ENCODE data around the gene PNP.
A peak's percentile ranks its signal among the peaks of the same experiment; 100 is the strongest.
"Not testable (repeated sequence)": the region's sequence is repeated elsewhere in the genome, so short reads cannot be mapped to it uniquely, and the experiment has no call there.

Gene PNP

DNA sequence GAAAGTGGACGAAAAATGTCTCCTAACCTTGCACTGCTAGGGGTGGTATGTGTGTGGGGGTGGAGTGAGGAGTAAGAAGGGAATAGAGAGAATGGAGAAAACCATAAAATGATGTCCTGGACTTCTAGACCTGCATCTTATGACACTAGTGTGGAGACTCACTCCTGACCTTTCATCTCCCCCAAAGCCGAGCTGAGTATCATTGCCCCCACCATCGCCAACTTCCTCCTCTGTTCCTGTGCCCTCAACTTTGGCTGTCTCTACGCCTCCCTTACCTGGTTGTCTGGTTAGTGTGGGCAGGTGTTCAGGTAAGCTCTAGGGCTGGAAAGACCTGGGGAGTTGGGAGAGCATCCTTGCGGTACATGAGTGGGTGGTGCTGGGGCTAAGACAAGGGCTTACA is 28.7 kb upstream of the PNP start:
- DNase-seq (ENCODE audit: low read depth): no peak

DNA sequence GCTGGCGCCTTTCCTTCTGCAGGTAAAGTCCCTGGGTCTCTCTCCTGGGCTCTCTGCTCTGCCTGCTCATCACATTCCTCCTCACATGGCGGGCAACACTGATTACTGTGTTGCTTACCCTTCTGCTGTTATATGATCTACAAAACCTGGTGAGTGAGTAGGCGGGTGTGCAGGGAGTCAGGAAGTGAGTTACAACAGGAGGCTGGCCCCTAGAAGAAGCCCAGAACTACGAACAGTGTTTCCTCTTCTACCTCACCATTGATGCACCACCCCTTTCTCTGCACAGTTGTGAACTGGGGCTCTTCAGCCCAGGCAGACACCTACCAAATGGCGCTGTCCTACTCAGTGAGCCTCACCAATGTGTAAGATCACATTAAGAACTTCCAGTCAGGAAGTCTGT is 28.3 kb upstream of the PNP start:
- peak; percentile 48 for DNase-seq (ENCODE audit: low read depth)
- no peak overlapping the region for H3K4me3 ChIP-seq (ENCODE audit: low read depth, low read length)
- TF ChIP-seq, protein P1, sequence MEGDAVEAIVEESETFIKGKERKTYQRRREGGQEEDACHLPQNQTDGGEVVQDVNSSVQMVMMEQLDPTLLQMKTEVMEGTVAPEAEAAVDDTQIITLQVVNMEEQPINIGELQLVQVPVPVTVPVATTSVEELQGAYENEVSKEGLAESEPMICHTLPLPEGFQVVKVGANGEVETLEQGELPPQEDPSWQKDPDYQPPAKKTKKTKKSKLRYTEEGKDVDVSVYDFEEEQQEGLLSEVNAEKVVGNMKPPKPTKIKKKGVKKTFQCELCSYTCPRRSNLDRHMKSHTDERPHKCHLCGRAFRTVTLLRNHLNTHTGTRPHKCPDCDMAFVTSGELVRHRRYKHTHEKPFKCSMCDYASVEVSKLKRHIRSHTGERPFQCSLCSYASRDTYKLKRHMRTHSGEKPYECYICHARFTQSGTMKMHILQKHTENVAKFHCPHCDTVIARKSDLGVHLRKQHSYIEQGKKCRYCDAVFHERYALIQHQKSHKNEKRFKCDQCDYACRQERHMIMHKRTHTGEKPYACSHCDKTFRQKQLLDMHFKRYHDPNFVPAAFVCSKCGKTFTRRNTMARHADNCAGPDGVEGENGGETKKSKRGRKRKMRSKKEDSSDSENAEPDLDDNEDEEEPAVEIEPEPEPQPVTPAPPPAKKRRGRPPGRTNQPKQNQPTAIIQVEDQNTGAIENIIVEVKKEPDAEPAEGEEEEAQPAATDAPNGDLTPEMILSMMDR (conservative IDR thresholded peaks at IDR 0.05; ENCODE audit: low read depth, low read length): no peak

More for the DNA sequence above, 28.7 kb upstream of the PNP start:
- TF ChIP-seq, protein P1 (conservative IDR thresholded peaks at IDR 0.05; ENCODE audit: low read depth, low read length): no peak
- no peak overlapping the region for H3K4me3 ChIP-seq (ENCODE audit: low read depth, low read length)

DNA sequence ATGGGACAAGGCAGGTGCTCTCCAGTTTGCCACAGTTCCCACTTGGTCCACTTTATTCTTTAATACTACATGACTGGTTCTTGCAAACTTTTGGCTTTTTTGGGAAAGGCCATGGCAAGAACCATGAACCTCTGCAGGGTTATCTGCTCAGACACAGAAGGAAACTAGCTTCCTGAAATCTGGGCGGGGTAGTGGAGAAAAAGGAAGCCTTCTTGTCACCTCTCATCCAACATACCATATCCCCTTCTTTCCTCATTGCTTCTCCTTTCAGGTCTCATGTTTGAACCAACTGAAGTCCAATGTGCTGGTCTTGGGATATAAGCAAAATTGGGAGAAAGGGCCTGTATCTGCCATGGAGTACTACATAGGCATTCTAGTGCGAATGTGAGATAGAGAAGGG is 27.7 kb upstream of the PNP start:
- no peak for DNase-seq (ENCODE audit: low read depth)
- TF ChIP-seq, protein P1 (conservative IDR thresholded peaks at IDR 0.05; ENCODE audit: low read depth, low read length): no peak
- no peak overlapping the region for H3K4me3 ChIP-seq (ENCODE audit: low read depth, low read length)

GRCh38 chr14:20443650-20444049 is 25.6 kb upstream of the PNP start:
- not testable (repeated sequence) for H3K4me3 ChIP-seq (ENCODE audit: low read depth, low read length); DNase-seq (ENCODE audit: low read depth)

GRCh38 chr14:20446889-20447288 is 22.3 kb upstream of the PNP start:
- no peak for DNase-seq (ENCODE audit: low read depth)
- TF ChIP-seq, protein P1 (conservative IDR thresholded peaks at IDR 0.05; ENCODE audit: low read depth, low read length): no peak
- H3K4me3 ChIP-seq (ENCODE audit: low read depth, low read length): no peak overlapping the region

DNA sequence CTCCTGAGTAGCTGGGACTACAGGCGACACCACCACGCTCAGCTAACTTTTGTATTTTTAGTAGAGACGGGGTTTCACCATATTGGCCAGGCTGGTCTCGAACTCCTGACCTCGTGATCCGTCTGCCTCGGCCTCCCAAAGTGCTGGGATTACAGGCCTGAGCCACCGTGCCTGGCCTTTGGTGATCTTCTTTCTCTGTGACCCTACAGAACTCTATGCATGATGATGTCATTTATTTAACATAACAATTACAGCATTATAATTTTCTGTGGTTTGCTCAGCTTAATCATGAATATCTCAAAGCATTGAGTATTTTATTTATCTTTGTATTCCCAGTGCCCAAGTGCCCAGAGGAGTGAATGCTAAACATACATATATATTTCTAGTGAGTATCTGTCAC is 16.4 kb upstream of the PNP start:
- H3K4me3 ChIP-seq (ENCODE audit: low read depth, low read length); DNase-seq (ENCODE audit: low read depth): not testable (repeated sequence)

DNA sequence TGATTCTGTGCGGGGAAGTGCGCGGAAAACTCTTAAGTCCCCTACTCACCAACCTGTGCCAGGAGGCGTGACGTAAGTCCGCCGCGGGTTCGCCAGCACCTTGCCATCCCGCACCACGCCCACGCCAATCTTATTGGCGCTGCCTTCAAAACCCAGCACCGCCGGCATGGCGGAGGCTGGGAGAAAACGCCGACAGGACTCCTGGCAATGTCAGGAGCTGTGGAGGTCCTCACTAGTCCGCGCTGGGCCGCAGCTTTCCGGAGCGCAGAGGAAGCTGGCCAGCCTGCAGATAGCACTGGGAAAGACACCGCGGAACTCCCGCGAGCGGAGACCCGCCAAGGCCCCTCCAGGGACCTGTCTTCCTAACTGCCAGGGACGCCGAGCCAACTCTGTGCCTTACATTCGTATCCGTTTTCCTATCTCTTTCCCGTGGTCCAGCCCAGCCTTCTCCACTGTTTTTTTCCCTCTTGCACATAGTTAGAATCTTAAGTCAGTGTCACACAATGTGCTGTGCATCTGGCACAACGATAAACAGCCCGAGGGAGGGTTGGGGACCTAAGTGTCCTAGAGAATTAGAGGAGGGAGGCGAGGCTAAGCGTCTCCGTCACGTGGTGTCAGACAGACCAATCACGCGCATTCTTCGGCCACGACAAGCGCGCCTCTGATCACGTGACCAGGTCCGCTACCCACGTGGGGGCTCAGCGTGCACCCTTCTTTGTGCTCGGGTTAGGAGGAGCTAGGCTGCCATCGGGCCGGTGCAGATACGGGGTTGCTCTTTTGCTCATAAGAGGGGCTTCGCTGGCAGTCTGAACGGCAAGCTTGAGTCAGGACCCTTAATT is 14.5 kb upstream of the PNP start, which contains the start of the genes APEX1 and OSGEP:
Gene APEX1 (plus strand): TSS at position 711 of the 839 bp plus-strand sequence. CDS start 420 bp downstream, outside the sequence.
Gene OSGEP (minus strand): TSS at position 297 of the 839 bp plus-strand sequence. CDS start 129 bp downstream, at position 168.
- peak; percentile 100 for DNase-seq (ENCODE audit: low read depth)
- TF ChIP-seq, protein P1 (conservative IDR thresholded peaks at IDR 0.05; ENCODE audit: low read depth, low read length): no peak
- peak within 1 kb of the TSS; percentile 84 for H3K4me3 ChIP-seq (ENCODE audit: low read depth, low read length)
